AG04449 (cell line): ENCODE measurements around the gene CRISPLD2.

Experiments used
- CTCF ChIA-PET: fragments of 350-600 bp; formaldehyde crosslinking; extraction: SDS; loops from one replicate; lab custom pipeline; 2021; ENCODE audit warnings: antibody characterized with exemption; lab: Yijun Ruan, JAX
- POLR2A ChIA-PET: fragments of 400-600, 350-600 bp; formaldehyde crosslinking; extraction: SDS; loops from one replicate; lab custom pipeline; 2020; ENCODE audit warnings: antibody characterized with exemption, inconsistent platforms; lab: Yijun Ruan, JAX
- DNase-seq: peaks from one replicate; pipeline ENCODE4 v3.0.0-alpha.2; 2010; ENCODE audit warnings: low read depth, low spot score
- H3K4me3 ChIP-seq: 2 replicates; pipeline ENCODE4 v1.5.1; 2011; ENCODE audit warnings: low read depth, mild to moderate bottlenecking, control low read depth, low read length
- CTCF ChIP-seq: IDR thresholded peaks from one replicate; pipeline ENCODE4 v1.5.1; 2011; ENCODE audit warnings: mild to moderate bottlenecking, moderate library complexity, low read length, control low read depth, inconsistent platforms; ENCODE audit not compliant: insufficient read depth; ENCODE audit errors: missing control alignments

The CRISPLD2 gene

GRCh38 chr16:84820771-84821170 is 986 bp downstream of the CRISPLD2 start:
- TF ChIP-seq CTCF = no peak
- ChIA-PET POLR2A (interaction anchor here (1.1 to 1.9 kb wide), 7 partner anchors 8 to 174 kb away, joined by 3 to 20 read pairs (median 6); no protein-coding TSS in a partner anchor), CTCF (interaction anchor here (1.4 kb wide), 1 partner anchor 66 kb away, joined by 4 read pairs; no protein-coding TSS in a partner anchor)
- peak overlapping the region; percentile 72 for H3K4me3 ChIP-seq
- DNase-seq = no peak

DNA sequence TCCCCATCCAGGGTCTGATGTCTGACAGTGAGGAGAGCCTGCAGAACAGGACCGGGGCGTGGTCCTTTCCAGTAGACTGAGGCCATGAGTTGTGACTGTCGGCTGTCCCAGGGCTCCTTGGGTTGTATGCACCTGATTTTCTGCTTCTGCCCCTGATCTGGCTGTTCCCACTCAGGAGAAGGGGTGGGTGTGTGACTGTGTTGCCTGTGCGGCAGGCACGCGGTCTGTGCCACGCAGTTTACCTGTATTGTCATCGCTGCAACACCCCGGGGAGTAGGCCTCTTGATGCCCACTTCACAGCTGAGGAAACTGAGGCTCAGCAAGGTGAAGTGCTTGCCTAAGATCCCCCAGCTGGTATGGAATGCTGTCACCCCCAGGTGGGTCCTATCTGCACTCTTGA is 1.4 kb downstream of the CRISPLD2 start:
- ChIA-PET POLR2A (no interaction called here), CTCF (interaction anchor here (0.9 to 1.5 kb wide), 2 partner anchors 65 to 130 kb away, joined by 3 to 4 read pairs; no protein-coding TSS in a partner anchor)
- DNase-seq = no peak
- peak overlapping the region; percentile 72 for H3K4me3 ChIP-seq
- no peak for TF ChIP-seq CTCF

GRCh38 chr16:84821728-84822689 is 2.2 kb downstream of the CRISPLD2 start:
- H3K4me3 ChIP-seq = peak overlapping the region; percentile 19
- ChIA-PET POLR2A (no interaction called here), CTCF (interaction anchor here (0.9 to 1.5 kb wide), 2 partner anchors 64 to 129 kb away, joined by 3 to 4 read pairs; no protein-coding TSS in a partner anchor)
- no peak for TF ChIP-seq CTCF
- DNase-seq = no peak

DNA sequence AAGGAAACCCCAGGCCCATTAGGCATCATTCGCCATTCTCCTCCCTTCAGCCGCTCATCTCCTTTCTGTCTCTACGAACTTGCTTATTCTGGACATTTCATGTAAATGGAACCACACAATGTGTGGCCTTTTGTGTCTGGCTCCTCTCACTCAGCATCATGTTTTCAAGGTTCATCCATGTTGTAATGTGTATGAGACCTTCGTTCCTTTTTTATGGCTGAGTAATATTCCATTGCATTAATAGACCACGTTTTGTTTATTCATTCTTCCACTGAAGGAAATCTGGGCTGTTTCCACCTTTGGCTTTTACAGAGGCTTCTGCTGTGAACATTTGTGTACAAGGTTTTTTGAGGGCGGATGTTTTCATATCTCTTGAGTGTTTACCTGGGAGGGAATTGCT is 3.2 kb downstream of the CRISPLD2 start:
- TF ChIP-seq CTCF = no peak
- ChIA-PET POLR2A (no interaction called here), CTCF (no interaction called here)
- no peak for DNase-seq
- no peak overlapping the region for H3K4me3 ChIP-seq

DNA sequence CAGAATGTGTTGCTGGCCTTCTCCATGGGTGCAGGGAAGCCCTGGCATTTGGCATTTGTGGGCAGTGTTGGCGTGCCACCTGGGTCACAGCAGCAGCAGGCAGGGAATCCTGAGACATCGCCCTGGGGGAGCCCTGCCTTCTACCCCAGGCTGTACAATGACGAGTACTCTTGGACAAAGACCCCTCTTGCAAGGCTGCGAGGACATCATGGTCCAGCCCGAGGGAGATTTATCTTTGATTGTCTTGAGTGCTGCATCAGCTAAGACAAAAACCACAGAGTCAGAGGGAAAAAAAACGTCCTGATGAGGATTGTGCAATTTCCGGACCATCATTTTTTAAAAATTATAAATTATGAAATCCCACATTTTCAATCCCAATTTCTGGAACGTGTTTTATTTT is 3.7 kb downstream of the CRISPLD2 start:
- ChIA-PET POLR2A (no interaction called here), CTCF (interaction anchor here (0.9 kb wide), 1 partner anchor 132 kb away, joined by 3 read pairs; no protein-coding TSS in a partner anchor)
- TF ChIP-seq CTCF = no peak
- DNase-seq = no peak
- no peak overlapping the region for H3K4me3 ChIP-seq

GRCh38 chr16:84823926-84824325 is 4.1 kb downstream of the CRISPLD2 start:
- TF ChIP-seq CTCF = no peak
- POLR2A ChIA-PET = no interaction called here

More at GRCh38 chr16:84823926-84824325, 4.1 kb downstream of the CRISPLD2 start:
- H3K4me3 ChIP-seq = no peak overlapping the region
- DNase-seq = no peak
- CTCF ChIA-PET = interaction anchor here (0.9 kb wide), 1 partner anchor 132 kb away, joined by 3 read pairs; no protein-coding TSS in a partner anchor
